ENCODE measurements around the gene GALNT10.

The GALNT10 gene

DNA sequence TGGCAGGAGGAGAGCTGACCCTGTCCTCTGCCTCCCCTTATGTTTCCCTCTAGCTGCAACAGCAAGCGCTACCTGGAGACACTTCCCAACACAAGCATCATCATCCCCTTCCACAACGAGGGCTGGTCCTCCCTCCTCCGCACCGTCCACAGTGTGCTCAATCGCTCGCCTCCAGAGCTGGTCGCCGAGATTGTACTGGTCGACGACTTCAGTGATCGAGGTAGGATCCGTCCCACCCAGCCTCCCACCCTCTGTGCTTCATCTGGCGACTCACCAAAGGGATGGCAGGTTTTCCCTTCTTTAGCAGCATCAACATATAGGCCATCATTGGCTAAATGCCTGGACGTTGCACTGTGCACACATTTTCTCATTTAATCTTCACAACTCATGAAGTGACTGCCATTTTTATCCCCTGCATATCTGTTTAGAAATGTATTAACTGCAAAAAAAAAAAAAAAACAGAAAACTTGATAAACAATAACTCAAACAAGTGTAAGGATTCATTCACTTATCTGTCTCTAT is 139.0 kb downstream of the GALNT10 start:
- no peak for DNase-seq

- DNase-seq: no peak
Measured at GRCh38 chr5:154330097-154330667, 139.6 kb downstream of the GALNT10 start.

GRCh38 chr5:154331232-154331631 is 140.7 kb downstream of the GALNT10 start:
- DNase-seq: no peak

DNA sequence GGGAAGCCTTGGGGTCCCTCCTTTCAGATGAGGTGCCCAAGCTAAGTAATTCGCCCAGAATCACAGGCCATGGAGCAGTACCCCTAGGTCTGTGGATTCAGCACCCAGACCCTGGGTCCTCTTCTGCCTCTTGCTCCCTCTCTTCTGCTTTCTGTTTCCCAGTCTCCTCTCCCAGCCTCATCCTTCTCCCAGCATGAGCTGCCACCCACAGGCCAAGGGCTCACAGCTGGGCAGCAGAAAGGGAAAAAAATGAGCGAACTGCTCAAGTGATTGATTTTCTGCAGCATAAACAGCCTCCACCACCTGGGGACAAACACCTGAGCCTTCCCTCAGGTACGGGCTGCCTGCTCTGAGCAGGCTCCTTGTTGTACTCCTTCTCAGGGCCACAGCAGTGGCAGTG is 141.4 kb downstream of the GALNT10 start:
- no peak for DNase-seq

GRCh38 chr5:154332451-154332850 is 141.9 kb downstream of the GALNT10 start:
- DNase-seq: no peak

GRCh38 chr5:154333016-154333415 is 142.5 kb downstream of the GALNT10 start:
- DNase-seq: no peak

GRCh38 chr5:154334406-154335064 is 144.0 kb downstream of the GALNT10 start:
- DNase-seq: no peak

- no peak for DNase-seq
Measured at GRCh38 chr5:154335065-154335448, 144.5 kb downstream of the GALNT10 start.

DNA sequence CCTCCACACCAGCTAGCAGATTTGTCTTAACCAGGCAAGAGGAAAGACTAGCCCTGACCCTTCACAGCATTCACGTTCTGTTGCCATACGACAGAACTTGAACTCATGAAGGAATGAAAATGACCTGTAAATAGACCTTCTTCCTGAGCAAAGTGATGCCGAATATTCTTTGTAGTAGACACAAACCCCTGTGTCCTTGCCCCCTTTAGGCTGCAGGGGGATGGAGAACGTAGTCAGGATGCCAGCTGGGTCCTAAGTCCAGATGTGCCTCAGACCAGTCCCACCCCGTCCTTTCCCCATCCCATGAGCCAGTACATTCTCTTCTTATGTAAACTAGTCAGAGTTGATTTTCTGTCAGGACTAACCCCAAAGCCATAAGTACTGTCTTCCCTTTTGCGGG is 151.1 kb downstream of the GALNT10 start:
- DNase-seq: no peak

DNA sequence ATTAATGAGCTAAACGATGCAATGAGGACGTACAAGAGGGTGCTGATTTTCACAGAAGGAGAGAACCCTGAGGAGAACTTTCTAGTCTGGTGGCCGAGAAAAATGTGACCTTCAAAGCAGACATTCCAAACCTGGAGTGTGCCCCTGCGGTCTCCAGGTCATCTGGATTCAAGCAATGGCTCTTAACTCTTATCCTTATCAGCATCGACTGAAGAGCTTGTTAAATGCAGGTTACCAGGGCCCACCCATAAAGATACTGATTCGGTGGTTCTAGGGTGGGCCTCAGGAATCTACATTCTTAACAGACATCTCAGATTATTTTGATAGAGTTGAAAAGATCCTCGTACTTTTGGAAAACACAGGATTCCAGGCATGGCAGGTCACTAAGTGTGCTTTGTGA is 151.7 kb downstream of the GALNT10 start:
- no peak for DNase-seq

GRCh38 chr5:154342963-154343362 is 152.4 kb downstream of the GALNT10 start:
- DNase-seq: no peak

- DNase-seq: no peak
Measured at GRCh38 chr5:154344461-154344860, 153.9 kb downstream of the GALNT10 start.

- DNase-seq: no peak
Measured at GRCh38 chr5:154345255-154345952, 154.9 kb downstream of the GALNT10 start.

DNA sequence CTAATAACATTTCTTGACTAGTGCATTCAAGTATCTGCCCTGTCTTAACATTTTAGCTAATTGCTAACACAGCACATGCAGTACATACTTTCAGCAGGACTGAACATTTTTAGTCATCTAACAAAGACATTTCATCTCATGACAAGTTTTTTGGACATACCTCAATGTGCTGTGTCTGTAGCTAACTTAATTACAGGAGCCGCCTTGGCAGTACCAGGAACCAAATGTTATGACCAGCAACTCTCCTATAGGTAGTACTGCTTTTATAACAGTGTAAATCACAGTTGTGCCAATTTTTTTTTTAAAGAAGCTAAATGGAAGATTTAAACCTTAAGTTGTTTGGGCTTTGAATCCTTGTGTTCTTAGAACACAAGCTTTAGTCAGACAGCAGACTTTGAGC is 155.9 kb downstream of the GALNT10 start:
- no peak for DNase-seq

GRCh38 chr5:154349626-154350264 is 159.2 kb downstream of the GALNT10 start:
- no peak for DNase-seq

DNA sequence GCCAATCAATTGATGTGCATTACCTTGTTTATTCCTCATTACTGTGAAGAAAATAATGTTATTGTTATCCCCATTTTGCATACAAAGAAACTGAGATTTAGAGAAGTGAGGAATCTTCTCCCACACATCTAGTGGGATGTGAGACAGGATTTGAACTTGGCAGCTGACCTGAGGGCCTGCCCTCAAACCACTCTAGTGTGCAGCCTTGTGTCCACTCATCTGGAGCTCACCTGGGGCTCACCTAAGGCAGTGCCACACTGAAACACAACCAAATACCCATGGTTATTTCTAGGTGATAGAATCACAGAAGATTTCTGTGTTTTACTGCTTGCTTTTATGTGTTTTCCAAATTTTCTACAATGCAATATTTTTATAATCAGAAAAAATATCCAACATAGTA is 160.6 kb downstream of the GALNT10 start:
- DNase-seq: no peak

DNA sequence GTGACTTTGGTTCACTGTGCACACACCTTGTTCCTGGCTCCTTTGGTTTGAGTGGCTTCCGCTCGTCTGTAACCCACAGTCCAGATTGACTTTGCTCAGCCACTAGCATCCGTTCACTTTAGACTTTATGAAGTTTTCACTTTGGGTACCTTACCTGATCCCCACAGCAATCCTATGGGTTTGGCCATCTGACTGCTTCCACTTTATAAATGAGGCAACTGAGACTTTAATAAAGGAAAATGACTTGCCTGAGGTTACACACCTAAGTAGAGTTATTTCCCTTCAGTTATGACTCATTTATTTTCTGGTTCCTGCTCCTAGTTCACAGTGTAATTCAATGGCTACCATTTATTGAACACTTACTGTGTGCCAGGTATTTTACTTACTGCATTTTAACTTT is 161.0 kb downstream of the GALNT10 start:
- DNase-seq: no peak

DNA sequence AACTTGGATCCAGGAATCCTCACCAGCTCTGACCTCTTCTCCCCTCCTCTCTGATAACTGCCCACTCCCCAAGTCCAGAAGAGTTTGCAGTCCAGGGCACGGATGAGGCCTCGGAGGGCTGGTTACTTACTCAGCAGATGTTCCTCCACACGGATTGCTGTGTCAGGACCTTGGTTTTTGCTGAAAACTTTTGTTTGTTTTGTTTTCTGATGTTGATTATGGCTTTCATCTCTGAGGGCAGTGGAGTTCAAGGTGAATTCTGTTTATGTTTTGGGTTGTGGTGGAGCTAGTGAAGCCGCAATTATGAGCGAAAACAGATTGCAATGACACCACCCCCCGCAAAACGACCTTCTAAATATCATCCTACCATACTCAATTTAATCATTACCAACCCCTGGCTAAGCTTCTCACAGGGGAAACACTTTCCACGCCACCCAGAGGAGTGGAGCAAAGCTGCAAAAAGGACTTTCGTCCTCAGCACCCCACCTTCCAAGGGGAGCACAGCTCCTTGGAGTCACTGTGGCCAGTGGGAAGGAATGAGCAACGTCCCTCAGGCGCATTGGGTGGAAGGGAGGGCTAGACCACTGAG is 162.5 kb downstream of the GALNT10 start:
- DNase-seq: no peak

DNA sequence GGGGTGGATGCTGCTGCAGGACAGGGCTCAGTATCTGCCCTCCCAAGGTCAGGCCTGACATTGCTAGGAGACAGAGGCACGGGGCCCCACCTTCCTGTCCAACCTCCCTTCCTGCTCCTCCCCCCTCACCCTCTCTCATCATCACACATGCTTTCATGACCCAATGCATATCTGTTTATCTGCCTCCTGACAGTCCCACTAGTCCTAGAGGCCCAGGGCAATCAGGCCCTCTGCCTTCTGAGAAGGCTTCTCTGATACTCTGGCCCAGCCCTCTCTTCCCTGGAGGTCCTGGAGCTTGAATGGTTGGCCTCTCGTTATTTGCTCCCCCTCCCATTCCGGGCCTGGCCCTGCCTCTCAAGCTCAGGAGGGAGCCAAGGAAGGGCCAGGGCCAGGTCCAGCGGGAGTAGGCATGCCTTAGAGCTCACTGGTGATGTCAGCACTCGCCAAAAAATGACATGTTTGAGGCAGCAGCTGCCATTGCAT is 164.6 kb downstream of the GALNT10 start:
- DNase-seq: no peak

DNA sequence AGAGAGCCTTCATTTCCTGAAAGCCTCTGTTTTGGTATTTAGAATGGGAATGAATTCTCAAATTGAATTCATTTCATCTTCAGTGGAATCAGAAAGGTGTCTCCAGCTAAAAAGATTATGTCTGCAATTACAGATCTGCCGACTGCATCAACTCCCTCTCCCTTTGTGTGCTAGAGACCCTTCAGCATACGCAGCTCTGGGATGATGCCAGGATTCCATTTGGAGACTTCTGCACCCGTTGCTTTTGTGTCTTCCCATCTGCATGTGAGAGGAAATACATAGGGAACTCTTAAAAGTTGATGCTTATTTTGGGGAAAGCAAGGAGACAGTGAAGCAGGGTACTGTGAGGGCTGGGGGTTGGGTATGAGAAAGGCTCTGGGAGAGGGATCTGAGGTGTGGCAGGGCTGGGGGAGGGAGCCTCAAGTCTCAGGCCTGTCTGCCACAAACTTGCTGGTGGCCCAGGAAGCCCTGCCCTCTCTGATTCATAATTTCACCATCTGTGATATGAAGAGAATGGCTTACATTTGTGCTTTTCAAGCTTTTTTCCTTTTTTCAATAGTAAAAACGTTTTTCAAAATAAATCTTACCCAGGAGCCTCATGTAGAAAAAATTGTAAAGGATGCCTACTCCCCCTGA is 165.6 kb downstream of the GALNT10 start:
- no peak for DNase-seq

- DNase-seq: no peak
Measured at GRCh38 chr5:154356958-154357357, 166.4 kb downstream of the GALNT10 start.

- no peak for DNase-seq
Measured at GRCh38 chr5:154358516-154359220, 168.1 kb downstream of the GALNT10 start.
